HUDEP-2 (cell line): ENCODE data around the gene ALDH2.
"Not testable (repeated sequence)": the region's sequence is repeated elsewhere in the genome, so short reads cannot be mapped to it uniquely, and the experiment has no call there.

Source experiments
- DNase-seq, 76 experiments: peaks; one replicate each; lab custom pipeline; 2025; ENCODE audit not compliant: unreplicated experiment in 76 of 76; lab: John Stamatoyannopoulos, UW

Gene ALDH2

DNA sequence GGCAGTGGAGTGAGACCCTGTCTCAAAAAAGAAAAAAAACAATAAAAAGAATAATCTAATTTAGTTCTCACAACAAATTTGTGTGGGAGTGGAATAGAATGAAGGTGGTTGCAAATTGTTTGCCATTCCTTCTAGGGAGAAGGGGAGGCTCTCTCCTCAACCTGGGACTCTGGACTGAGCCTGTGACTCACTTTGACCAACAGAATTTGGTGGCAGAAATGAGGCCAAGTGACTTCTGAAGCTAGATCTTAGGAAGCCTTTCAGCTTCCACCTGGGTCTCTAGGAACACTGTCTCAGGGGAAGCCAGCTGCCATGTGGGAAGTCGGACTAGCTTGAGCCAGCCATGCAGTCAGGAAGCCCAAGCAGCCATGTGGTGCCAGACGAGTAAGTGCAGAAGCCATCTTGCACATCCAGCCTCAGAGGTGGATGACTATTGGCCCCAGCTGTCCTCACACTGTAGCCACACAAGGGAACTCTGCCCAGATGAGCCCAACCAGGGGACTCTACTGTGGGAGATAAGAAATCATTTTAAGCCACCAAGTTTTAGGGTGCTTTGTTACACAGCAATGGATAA is 14.4 kb downstream of the ALDH2 start:
- DNase-seq: no peak

DNA sequence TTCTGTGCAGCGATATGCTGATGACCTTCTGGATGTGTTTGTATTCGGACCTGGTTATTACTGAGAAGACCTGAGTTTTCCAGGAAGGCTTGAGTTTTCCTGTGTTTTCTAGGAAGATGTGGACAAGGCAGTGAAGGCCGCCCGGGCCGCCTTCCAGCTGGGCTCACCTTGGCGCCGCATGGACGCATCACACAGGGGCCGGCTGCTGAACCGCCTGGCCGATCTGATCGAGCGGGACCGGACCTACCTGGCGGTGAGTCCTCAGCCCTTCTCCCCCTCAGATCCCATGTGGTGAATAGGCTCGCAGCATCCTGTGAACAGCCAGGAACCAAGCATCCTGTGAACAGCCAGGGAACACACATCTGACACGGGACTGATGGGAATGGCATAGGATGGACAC is 16.3 kb downstream of the ALDH2 start:
- DNase-seq: no peak

DNA sequence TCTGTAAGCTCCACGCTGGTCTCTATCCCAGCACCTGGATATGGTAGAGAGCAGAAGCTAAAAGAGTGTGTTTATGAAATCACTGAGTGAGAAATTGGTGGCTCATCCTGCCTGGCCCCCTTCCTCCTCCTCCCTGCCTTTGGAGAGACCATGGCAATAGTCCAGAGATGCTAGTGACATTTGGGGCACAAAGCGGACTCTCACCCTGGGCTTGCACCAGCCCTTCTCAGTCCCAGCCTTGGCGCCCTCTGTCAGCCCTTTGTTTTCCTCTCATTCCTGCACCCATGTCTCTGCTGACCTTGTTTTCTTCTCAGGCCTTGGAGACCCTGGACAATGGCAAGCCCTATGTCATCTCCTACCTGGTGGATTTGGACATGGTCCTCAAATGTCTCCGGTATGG is 18.2 kb downstream of the ALDH2 start:
- no peak for DNase-seq

DNA sequence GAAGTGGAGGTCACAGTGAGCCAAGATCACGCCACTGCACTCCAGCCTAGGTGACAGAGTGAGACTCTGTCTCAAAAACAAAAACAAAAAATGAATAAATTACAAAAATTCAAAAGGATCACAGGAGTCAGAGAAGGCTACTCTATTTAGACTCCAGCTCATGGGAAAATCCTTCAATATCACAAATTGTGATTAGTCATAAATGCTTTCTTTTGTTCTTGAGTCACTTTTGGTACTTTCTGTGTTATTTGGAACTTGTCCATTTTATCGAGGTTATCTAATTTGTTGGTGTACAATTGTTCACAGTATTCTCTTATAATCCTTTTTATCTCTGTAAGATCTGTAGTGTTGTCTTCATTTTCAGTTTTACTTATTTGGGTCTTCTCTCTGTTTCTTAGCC is 18.9 kb downstream of the ALDH2 start:
- no peak for DNase-seq

DNA sequence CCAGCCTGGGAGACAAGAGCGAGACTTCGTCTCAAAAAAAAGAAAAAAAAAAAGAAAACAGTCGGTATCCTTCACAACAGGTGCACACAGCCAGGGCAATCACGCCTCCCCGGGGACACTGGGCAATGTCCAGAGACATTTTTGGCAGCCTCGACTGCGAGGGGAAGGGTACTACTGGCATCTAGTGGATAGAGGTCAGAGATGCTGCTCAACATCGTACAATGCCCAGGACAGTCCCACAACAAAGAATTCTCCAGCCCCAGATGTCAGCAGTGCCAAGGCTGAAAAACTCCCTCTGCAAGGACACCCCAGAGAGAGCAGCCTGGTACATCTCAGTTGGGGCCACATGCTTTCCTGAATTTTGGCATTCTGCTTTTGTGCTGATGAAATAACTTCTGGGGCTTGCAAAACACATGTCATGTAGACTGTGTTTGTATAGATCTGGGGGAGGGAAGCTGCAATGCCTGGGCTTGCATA is 21.5 kb downstream of the ALDH2 start:
- peak in 37 of 76 experiments; percentile 3 to 60 (median 17) for DNase-seq

DNA sequence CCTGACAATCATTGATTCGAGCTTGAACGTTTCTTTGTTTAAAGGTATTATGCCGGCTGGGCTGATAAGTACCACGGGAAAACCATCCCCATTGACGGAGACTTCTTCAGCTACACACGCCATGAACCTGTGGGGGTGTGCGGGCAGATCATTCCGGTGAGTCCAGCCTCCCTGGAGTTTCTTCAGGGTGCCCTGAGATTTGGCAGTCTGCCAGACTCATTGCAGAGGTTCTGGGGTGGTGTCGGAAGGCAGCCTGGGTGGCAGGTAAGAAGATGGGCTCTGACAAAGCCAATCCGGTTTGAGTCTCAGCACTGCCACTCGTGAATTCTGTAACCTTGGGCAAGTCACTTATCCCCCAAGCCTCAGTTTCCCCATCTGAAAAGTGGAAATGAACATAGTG is 23.0 kb downstream of the ALDH2 start:
- no peak for DNase-seq

DNA sequence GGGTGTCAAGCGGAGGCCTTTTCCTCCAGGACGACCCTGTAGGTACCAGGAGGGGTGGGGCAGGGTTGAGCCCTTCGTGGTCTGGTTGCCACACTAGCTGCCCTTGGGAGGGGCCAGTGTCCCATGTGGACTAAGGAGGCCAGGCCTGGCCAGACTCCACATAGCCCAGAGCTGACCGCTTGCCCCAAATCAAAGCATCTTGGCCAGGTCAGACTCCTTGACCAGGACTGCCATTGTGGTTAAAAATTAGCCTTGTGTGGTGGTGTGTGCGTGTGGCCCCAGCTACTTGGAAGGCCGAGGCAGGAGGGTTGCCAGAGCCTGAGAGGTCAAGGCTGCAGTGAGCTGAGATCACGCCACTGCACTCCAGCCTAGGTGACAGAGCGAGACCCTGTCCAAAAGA is 24.8 kb downstream of the ALDH2 start:
- DNase-seq: no peak

DNA sequence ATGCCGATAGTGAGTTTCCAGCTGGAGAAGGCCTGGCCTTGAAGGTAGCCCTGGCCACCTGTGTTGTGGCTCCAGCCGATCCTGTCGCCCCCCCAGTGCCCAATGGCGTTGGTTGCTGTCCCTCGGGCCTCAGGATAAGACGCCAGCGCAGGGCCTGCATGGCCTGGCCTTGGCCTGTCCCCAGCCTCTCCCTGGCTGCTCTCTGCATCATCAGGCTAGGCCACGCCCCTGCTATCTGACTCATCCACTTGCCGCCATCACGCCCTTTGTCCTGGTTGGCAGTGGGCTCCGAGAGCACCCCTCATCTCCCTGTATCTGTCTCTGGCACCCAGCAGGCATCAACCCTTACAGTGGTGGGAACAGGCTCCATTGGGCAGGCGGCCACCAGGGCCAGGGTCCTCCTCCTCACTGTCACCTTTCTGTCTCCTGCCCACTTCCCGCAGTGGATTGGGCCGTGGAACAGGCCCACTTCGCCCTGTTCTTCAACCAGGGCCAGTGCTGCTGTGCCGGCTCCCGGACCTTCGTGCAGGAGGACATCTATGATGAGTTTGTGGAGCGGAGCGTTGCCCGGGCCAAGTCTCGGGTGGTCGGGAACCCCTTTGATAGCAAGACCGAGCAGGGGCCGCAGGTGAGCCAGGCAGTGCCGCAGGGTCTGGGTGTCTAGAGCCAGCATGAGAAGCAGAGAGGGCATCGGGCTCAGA is 25.6 kb downstream of the ALDH2 start:
- DNase-seq: peak in 63 of 76 experiments; percentile 5 to 70 (median 39)

DNA sequence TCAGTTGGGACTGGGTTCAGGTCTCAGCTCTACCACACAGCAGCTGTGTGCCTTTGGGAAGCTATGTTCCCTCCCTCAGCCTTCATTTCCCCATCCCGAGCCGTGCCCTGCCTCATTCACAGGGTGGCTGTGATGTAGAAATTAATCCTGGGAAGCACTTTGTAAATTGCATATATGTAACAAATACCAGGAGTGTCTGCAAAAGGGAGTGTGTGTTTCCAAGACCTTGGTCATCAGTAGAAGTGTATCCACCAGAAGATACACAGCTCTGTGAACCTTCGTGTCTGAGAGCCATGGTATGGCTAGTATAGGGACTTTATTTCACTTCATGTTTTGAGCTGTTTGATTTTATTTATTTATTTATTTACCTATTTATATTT is 26.1 kb downstream of the ALDH2 start:
- DNase-seq: no peak

DNA sequence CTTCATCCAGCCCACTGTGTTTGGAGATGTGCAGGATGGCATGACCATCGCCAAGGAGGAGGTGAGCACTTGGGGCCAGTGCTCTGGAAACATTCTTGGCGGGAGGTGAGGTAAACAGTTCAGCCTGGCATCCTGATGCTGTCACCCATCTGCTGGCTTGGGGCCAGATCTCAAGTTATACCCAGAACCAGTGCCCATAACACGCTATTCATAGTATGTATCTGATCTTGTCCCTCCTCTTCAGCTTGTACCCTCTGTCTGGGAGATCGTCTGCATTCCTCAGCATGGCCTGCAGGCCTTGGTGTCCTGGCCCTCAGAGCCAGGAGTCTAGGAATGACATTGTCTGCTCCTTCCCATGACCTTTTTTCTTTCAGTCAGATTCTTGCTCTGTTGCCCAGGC is 31.4 kb downstream of the ALDH2 start:
- no peak for DNase-seq

DNA sequence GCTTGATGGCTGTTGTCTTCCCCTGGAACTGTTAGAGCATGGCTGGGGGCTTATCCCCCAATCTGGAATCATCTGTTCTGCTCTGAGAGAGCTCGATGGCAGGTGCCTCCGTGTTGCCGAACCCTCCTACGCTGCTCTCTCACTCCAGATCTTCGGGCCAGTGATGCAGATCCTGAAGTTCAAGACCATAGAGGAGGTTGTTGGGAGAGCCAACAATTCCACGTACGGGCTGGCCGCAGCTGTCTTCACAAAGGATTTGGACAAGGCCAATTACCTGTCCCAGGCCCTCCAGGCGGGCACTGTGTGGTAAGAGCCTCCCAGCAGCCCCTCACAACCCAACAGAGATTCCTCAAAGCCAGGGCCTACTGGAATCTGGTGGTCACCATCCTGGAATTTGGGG is 33.0 kb downstream of the ALDH2 start:
- DNase-seq: no peak

DNA sequence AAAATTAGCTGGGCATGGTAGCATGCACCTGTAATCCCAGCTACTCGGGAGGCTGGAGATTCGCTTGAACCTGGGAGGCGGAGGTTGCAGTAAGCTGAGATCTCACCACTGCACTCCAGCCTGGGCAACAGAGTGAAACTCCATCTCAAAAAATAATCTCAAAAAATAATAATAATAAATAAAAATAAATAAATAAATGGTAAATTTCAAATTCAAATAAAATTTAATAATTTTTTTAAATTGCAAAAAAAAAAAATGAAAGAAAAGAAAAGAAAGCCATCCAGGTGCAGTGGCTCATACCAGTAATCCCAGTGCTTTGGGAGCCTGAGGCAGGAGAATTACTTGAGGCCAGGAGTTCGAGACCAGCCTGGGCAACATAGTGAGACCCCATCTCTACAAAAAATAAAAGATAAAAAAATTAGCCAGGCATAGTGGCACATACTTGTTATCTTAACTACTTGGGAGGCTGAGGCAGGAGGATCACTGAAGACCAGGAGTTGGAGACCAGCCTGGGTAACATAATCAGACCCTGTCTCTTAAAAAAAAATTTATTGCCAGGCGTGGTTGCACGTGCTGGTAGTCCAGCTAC is 36.4 kb downstream of the ALDH2 start:
- no peak for DNase-seq

DNA sequence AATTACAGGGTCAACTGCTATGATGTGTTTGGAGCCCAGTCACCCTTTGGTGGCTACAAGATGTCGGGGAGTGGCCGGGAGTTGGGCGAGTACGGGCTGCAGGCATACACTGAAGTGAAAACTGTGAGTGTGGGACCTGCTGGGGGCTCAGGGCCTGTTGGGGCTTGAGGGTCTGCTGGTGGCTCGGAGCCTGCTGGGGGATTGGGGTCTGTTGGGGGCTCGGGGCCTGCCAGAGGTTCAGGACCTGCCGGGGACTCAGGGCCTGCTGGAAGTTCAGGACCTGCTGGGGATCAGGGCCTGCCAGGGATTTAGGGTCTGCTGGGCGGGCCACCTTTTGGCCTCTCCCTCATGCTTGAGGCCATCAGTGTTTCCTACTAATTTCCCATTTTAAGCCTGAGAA is 37.1 kb downstream of the ALDH2 start:
- DNase-seq: no peak

DNA sequence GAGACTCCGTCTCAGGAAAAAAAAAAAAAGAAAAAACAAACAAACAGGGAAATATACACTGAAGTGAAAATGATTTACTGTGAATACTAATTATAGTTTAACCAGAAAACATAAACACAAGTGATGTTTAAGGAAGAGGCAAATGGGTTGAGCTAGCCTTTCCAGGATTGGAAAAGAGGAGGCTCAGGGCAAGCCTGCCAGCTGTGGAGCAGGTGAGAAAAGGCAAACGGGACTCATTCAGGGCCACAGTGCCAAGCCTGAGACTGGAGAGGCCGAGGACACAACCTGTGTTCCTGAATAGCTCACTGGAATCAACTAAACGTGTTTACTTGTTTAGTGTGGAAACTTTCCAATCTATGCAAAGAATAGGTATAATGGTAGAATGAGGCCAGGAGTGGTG is 39.6 kb downstream of the ALDH2 start:
- no peak for DNase-seq

DNA sequence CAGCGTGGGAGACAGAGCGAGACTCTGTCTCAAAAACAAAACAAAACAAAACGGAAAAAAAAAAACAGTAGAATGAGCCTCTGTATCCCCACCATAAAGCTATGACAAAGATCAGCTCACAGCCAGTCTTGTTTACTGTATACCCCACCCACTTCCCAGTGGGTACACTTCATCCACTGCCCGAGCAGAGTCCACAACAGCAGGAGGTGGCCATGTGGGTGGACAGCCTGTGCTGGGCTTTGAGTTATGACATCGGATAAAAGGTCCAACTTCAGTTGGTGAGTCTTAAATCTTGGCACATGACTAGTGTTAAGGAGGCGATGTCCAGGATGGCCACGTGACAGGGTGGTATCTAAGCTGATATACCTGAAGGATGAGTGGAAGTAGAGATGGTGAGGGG is 40.5 kb downstream of the ALDH2 start:
- DNase-seq: no peak

DNA sequence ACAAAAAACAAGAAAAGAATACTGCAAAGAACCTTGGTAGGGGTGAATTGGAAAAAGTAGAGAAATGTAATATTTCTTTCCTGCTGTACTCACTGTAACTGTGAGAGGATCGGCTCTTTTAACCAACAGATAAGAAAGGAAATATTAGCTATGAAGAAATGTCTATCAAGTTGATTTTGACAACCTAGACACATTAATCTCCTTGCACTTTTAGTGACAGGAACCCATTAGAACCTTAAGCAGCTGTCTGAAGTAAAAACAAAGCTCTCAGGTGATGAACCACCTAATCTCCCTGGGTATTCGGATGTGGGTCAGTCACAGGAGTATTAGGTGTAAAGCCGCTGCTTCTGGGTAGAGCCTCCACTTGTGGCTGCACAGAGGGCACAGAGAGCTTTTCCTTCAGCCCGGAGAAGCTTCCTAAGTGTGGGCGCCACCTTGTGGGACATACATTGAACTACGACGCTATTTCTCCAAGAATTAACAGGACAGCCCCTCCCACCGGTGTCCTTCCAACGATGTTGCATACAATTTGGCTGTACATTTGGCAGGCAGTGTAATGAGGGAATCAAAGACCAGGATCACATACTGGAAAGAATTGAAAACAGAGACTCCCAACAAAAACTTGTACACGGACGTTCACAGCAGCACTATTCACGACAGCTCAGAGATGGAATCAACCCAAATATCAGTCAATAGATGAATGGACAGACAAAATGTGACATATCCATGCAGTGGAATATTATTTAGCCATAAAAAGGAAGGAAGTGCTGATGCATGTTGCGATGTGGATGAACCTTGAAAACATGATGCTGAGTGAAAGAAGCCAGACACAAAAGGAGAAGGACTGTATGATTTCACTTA is 46.4 kb downstream of the ALDH2 start:
- peak in 70 of 76 experiments; percentile 9 to 79 (median 50) for DNase-seq

DNA sequence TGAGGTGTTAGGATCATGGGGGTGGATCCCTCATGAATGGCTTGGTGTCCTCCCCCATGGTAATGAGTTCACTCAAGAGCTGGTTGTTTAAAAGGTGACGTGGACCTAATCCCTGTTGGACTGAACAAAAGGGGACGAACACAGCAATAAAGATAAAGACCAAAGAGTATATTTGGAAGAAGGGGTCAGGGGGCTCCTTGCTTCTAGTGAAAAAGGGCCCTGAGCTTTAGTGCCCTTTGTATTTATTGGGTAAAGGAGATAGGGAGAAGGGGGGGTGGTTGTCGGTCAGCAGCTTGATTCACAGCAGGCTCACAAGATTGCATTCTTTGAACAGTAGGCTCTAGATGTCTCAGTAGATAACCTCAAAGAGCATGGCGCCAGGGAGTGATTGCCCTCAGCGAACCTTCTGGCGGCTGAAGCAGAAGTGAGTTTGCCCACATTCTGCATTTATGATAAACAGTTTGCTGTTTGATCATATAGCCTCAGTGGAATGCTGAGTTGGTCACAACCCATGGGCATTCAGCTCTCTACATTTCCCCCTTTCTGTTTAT is 49.4 kb downstream of the ALDH2 start:
- no peak for DNase-seq

DNA sequence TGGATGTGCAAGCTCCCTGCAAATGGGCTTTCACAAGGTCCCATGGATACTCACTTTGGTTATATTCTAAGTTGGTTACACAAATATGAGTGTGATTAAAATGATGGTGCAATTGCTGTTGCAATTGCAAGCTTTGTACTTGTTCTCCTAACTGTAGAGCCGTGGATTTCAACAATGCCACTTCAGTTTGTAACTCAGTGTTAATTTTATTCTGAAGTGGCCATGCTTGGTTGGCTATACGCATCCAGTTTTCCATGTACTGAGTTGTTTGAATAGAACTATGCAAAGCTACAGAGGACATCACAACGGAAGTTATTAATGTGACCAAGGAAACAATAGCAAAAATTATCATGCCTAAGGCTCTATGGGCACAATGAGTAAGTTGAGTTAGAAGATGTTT is 50.2 kb downstream of the ALDH2 start:
- DNase-seq: not testable (repeated sequence)

DNA sequence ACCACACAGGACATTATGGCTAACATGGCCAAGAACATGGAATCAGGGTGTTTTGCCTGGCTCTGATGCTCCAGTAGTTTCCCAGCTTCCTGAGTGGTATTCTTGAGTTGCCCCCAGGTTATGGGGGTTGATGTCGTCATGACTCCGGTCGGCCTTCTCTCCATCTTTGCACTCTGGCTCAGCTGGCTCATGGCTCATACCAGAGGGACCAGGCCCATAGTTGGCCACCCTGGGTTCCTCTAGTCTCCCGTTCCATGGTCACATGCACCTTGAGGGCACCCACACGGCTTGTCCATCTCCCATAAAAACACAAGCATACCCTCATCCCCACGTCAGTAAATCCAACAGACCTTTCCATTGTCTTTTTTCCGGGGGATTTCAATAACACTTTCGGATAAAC is 51.6 kb downstream of the ALDH2 start:
- DNase-seq: no peak

DNA sequence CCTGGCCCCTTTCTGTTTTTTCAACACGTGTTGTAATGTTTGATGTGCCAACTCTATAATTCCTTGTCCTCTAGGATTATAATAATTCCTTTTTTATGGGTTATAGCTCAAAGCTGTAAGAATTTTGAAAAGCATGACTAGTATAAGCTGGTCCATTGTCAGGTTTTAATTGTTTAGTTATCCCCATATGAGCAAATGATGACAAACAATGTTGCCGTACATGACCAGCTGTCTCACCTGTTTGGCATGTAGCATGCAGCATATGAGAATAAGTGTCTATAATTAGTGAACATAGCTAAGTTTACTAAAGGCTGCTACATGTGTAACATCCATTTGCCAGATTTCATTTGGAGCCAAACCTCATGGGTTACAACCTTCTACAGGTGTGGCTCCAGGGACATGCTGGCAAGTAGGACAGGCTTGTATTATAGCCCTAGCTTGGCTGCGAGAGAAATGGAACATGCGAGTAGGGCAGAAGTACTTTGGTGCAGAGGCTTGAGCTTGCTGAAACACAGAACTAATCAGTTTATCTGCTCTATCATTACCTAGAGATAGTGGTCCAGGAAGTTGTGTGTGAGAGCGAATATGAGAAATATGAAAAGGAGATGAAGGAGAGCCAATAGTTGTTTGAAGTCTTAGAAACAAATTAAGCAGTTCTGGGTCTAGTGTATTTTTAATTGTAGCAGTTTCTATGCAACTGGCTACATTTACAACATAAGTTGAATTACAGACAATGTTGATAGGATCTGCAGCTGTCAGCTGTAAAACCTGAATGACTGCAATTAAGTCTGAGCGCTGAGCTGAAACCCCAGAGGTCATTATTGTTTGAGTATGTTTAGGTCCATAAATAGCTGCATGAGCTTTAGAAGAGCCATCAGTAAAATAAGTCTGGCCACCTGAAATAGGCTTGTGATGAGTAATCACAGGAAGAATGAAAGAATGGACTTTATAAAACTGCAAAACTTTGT is 52.7 kb downstream of the ALDH2 start:
- DNase-seq: no peak
